Hematopoietic multipotent progenitor cell treated with erythropoietin and hydrocortisone succinate and interleukin-3 and kit ligand, for 4 days (in vitro differentiated cells): ENCODE results near the gene B3GAT1.
A peak's percentile ranks its signal among the peaks of the same experiment; 100 is the strongest.

ENCODE experiments used
- DNase-seq: peaks from one replicate; pipeline ENCODE4 v3.0.0-alpha.2; 2015

The B3GAT1 gene

GRCh38 chr11:134332189-134332631 is 79.8 kb downstream of the B3GAT1 start:
- peak; percentile 31 for DNase-seq

DNA sequence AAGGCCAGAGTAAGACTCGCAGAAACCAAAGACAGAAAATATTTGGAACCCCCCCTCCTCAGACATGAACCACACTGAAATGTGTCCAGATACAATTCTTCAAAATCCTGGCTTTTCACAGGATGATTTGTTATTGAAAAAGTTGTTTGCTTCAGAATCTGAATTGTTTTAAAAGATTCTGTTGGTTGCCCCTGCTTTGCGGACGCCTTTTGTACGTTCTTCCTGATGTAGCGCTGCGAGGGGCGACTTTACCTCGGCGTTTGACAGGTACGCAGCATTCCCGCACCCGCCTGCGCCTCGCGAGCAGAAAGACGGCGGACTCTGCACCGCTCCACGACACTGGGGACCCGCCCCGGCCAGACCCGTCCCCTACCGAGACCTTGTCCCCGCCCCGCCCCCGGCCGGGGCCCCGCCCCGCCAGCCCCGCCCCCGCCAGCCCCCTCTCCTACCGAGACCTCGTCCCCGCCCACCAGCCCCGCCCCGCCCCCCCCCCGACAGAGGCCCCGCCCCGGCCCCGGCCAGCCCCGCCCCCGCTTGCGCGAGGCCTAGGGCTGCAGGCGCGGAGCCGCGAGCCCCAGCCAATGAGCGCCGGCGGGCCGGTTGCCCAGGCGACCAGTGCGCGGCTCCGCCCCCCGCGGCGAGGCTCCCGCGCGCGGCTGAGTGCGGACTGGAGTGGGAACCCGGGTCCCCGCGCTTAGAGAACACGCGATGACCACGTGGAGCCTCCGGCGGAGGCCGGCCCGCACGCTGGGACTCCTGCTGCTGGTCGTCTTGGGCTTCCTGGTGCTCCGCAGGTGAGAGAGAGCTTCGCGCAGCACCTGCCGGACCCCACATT is 80.5 kb downstream of the B3GAT1 start, which contains the start of gene GLB1L2:
Gene GLB1L2 (plus strand): TSS at position 635 of the 835 bp plus-strand sequence. CDS start 74 bp downstream, at position 709.
- DNase-seq, result peak; percentile 82

DNA sequence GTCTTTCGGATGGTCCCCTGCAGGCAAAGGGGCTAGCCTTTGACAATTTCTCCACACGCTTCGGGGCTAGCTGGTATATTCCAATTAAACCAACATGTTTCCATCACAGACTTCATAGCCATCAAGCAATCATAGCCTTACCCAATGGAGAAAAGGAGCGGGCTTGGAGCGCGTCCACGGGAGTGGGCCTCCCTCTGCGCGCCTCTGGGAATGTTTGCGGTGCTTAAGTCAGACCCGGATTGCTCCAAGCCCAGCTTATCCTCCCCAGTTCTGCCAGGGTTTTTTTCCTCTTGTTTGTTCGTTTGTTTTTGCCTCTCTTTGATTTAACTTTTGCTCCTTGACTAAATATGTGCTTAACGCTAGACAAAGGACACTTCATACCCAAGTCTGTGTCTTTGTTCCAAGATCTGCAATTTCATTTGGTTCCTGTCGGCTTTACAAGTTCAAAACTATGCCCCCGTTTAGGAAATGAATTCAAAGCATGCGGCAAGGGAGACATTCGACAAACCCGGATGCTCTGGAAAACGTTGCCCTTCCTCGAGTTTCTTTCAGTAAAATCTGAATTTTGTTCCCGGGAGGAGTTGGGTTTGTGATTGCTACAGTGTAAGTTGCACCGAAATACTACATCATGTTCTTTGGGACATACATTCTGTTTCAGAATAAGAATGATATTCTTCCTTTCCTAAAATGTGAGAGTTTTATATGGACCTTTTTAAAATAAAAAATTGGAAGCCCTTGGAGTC is 81.3 kb downstream of the B3GAT1 start:
- no peak for DNase-seq
